Activated CD4-positive, alpha-beta T cell treated with anti-CD3 and anti-CD28 coated beads, Interleukin-2, amount 50 U/mL, for 1 hour (primary cell): ENCODE measurements around the gene SAMD11.
"Not testable (repeated sequence)": the region's sequence is repeated elsewhere in the genome, so short reads cannot be mapped to it uniquely, and the experiment has no call there.

Experiments used
- DNase-seq: peaks from one replicate; pipeline ENCODE4 v3.0.0-alpha.2; 2020

SAMD11 gene

DNA sequence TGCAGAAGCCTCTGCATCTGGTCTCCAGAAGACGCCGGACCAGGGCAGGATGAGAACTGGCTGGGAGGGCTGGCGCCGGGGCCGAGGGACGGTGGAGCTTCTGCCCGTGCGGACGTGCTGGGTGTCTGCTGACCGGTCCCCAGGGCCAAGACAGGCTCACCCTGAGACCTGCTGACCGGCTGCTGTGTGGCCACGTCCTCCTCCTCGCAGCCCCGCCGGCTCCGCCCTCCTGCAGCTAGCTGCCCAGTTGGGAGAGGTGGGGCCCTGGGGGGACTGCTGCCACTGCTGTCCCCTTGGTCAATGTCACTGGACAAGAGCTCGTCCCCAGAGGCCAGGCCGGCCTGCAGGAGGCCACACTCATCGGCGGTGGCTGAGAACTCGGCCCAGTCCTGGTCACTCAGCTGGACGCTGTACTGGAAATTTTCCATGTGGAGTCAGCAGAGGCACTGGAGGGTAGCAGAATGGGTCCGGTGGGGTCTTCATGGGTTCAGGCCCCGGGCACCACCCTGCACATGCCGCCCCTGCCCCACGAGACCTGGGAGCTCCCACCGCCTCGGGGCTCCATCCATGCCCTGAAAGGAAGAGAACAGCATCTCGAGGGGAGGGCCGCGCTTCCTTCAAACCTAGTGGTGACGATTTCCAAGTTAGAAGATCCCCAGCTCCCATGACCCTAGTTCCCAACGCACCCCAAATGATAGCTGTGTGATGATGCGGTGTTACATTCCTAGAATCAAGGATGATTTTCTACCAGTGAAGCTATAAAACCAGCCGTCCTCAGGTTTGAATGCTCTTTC lies 57.1 kb downstream of the SAMD11 start:
- DNase-seq, result no peak

DNA sequence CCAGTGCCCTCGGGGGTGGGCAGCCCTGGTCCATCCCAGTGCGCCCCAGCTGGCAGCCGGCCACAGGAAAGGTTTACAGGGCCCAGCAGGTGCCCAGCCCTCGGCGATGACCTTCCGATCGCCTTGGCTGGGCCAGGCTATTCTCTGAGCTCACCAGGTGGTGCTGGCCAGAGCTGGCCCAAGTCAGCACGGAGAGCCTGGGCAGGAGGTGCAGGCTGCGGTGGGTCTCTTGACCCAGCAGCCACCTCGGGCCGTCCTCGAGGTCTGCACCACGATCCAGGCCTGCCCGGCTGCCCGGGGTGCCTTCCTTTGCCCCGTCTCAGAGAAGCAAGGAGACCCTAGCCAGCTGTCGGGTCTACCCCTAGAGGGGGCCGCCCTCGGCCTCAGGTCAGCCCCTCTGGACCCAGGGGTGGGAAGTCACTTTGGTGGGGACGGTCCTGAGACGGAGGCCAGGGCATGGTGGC lies 57.8 kb downstream of the SAMD11 start:
- no peak for DNase-seq

DNA sequence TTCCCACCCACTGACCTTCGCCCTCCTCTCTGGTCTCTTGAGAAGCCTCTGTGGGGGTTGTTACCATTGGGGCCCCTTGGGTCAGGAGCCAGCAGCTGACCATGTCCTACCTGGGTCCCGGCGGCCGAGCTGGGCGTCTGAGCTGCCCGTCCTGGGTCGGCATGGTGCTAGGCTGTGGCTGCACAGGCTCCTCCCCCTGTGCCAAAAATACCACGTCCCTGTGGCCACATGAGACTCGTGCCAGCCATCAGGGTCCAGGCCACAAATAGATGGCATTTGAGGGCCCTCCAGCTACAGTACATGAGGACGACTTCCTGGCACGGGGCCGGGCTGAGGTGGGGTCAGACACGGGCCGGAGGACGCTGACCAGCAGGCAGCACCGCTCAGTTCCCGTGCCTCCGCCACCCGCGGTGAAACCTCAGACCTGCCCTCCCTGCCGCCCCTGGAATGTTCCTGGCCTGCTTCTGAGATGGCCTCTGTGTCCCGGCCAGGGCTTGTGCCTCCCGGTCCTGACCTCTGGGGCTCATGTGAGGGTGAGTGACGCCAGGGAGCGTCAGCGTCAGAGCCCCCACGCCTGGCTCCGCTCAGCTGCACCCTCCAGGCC lies 58.3 kb downstream of the SAMD11 start, which contains the start of gene PERM1:
Gene PERM1, minus strand, starts transcription at position 139 of the 604 bp plus-strand sequence. CDS start 1,064 bp downstream, outside the sequence.
- DNase-seq, result no peak

DNA sequence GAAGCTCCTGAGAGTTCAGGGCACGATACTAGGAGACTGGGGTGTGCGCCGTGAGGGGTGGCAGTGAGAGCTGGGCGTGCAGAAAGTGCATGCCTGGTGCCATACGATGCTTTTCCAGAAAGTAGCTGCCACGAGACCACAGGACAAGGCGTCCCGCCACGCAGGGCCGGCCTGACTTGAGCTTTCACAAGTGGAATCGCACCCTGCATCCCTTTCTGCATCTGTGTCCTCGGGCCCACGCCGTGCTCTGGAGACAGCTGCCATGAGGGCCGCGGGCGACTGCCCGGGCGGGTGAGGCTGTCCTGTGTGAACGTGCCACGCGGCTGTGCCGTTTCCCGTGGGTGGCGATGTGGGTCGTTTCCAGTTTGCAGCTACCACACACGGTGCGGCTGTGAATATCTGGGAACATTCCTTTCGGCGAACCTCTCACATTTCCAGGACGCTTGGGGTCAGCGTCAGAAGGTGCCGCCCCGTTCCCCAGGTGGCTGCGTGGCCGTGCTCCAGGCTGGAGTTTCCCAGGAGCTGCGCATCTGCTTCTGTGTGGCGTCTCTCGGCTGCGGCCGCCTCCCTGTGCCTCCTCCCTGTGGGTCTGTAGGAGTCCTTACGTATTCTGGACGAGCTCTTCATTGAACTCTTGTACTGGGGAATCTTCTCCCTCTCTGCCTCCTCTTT lies 59.2 kb downstream of the SAMD11 start:
- no peak for DNase-seq

DNA sequence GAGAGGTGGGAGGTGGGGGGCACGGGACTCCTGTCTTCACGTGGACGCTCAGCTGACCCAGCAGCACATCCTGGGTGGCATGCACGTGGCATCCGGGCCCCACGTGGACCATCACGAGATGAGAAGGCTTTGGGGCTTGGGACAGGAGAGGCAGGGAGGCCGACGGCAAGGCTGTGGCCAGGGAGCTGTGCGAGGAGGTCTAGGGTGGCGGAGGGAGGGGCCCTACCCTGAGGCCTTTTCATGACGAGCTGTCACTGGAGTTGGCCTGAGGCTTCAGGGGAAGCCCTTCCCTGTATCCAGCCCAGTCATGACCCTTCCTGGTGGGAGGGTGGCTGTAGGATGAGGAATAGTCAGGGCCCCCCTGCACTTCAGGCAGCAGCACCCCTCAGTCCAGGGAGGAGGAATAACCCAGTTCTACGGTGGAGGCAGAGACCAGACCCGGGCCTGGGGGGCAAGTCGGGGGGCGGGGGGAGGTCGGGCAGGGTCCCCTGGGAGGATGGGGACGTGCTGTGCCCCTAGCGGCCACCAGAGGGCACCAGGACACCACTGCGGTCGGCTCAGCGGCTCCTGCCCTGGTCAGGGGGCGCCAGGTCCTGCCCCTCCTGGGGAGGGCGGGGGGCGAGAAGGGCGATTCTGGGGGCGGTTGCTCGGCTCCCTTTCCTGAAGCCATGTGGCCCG lies 60.2 kb downstream of the SAMD11 start:
- DNase-seq, result peak; percentile 65

DNA sequence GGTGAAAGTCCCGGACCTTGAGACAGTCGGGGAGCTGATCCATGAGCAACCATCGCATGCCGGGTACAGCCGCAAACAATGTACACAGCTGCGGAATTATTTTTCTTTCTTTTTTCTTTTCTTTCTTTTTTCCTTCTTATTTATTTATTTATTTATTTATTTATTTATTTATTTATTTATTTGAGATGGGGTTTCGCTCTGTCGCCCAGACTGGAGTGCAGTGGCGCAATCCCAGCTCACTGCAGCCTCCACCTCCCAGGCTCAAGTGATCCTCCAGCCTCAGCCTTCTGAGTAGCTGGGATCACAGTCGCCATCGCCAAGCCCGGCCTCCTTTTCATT lies 60.7 kb downstream of the SAMD11 start:
- no peak for DNase-seq

DNA sequence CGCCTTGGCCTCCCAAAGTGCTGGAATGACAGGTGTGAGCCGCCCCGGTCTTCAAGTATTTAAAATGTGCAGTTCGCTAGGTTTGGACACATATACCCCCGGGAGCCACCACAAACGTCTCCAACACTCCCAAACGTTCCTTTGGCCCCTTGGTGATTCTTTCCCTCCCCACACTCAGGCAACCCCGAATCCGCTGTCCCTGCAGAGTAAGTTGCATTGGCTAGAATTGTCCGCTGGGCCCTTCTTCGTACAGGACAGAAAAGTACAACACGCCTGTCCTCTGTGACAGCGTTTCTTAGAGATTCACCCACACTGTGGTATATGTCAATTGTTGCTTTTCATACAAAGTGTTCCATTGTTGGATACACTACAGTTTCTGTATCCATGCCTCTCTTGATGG lies 61.4 kb downstream of the SAMD11 start:
- no peak for DNase-seq

DNA sequence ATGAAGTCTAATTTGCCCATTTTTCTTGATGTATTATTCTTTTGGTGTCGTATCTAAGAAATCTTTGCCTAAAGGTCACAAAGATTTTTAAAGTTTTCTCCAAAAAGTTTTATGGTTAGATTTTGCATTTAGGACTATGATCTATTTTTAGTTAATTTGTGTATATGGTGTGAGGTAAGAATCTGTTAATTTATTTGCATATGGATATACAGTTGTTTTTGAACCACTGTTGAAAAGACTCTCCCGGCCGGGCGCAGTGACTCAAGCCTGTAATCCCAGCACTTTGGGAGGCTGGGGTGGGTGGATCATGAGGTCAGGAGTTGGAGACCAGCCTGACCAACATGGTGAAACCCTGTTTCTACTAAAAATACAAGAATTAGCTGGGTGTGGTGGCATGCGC lies 64.3 kb downstream of the SAMD11 start:
- DNase-seq, result not testable (repeated sequence)

DNA sequence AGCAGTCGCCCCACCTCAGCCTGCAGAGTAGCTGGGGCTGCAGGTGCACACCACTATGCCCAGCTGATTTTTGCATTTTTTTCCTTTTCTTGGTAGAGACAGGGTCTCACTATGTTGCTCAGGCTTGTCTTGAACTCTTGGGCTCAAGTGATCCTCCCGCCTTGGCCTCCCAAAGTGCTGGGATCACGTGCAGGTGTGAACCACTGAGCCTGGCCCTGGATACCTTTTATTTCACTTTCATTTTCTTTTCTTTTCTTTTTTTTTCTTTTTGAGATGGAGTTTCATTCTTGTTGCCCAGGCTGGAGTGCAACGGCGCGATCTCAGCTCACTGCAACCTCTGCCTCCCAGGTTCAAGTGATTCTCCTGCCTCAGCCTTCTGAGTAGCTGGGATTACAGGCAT lies 67.6 kb downstream of the SAMD11 start:
- DNase-seq, result not testable (repeated sequence)

DNA sequence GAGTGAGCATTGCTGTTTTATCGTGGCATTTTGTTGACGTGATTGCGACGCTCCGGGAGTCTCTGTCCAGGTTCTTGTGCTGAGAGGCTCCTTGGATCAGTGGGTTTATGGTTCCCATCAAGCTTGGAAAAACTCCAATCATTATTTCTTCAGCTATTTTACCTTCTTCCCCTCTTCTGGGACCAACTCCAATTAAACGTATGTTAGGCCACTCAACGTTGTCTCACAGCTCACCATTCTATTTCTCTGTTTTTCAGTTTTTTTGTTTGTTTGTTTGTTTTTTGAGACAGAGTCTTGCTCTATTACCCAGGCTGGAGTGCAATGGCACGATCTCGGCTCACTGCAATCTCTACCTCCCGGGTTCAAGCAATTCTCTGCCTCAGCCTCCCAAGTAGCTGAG lies 68.2 kb downstream of the SAMD11 start:
- no peak for DNase-seq

DNA sequence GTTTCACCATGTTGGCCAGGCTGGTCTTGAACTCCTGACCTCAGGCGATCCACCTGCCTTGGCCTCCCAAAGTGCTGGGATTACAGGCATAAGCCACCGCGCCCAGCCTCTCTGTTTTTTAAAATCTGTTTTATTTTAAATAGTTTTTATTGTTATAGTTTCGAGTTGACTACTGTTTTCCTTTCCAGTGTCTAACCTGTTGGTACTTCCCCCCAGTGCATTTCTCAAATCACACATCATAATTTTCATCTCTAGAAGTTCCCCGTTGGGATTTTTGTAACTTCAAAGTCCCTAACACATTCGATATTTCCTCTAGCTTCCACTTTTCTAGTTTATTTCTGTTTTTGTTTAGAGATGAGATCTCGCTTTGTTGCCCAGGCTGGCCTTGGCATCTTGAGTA lies 68.6 kb downstream of the SAMD11 start:
- no peak for DNase-seq

DNA sequence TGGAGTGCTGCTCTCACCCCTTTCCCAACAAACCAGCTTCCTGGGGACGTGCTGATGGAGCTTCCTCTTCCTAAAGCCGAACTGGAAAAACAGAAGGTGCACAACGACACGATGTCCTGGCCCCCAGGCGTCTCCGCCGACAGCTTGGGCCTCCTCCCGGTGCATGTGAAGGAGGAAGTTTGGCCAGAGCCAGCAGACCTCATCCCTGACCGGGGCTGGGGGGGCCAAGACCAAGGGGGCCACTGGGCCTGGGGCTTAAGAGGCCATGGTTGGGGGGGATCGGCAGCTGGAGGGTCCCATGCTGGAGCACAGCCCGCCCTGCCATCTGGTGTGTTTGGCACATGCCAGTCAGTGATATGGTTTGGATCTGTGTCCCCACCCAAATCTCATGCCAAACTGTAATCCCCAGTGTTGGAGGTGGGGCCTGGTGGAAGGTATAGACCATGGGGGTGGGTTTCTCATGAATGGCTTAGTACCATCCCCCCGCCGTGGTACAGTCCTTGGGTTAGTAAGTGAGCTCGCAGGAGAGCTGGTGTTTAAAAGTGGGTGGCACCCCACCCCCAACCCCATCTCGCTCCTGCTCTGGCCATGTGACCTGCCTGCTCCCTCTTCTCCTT lies 69.8 kb downstream of the SAMD11 start:
- DNase-seq, result no peak
